ENCODE measurements around the gene ASB4.

DNA sequence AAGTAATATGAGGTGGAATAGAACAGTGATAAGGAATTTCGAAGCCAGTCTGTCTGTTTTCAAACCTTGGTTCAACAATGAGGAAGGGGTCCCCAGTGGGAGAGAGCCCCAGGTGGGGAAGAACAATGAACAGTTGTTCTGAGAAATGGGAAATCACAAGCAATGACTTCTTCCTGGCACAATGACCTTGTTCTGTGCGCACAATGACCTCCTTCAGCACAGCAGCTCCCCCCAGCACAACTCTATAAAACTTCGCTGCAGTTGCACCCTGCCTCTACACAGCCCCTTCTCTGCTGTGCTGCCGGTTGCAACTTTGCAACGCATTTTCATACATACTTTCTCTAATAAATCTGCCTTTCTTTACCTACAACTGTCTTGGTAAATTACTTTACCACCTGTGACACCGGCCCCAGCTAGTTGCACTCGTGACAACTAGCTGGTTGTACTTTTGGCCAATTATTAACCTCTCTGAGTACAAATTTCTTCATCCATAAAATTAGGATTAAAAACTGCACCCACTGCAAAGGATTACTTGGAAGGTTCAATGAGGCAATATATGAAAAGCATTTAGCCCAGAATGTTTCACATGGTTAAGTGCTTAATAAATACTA is 40.5 kb downstream of the ASB4 start:
- no peak for TF ChIP-seq POLR2A (IDR thresholded peaks at IDR 0.05)
- TF ChIP-seq, protein P1, sequence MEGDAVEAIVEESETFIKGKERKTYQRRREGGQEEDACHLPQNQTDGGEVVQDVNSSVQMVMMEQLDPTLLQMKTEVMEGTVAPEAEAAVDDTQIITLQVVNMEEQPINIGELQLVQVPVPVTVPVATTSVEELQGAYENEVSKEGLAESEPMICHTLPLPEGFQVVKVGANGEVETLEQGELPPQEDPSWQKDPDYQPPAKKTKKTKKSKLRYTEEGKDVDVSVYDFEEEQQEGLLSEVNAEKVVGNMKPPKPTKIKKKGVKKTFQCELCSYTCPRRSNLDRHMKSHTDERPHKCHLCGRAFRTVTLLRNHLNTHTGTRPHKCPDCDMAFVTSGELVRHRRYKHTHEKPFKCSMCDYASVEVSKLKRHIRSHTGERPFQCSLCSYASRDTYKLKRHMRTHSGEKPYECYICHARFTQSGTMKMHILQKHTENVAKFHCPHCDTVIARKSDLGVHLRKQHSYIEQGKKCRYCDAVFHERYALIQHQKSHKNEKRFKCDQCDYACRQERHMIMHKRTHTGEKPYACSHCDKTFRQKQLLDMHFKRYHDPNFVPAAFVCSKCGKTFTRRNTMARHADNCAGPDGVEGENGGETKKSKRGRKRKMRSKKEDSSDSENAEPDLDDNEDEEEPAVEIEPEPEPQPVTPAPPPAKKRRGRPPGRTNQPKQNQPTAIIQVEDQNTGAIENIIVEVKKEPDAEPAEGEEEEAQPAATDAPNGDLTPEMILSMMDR (IDR thresholded peaks at IDR 0.05) = no peak

All from uterus (tissue), 2 donors.